K562 (cell line): ENCODE results near the gene ULK2.
"Not testable (repeated sequence)": the region's sequence is repeated elsewhere in the genome, so short reads cannot be mapped to it uniquely, and the experiment has no call there.

ENCODE experiments used
- ATF2 ChIP-seq: sonication (generic); formaldehyde crosslinking; IDR thresholded peaks from 2 replicates; pipeline ENCODE4 v1.8.1; 2022; ENCODE audit warnings: missing genetic modification reagents
- FOXP4 ChIP-seq: sonication (generic); formaldehyde crosslinking; IDR thresholded peaks from 2 replicates; pipeline ENCODE4 v1.8.0; 2022; ENCODE audit warnings: mild to moderate bottlenecking, missing genetic modification reagents, borderline replicate concordance
- POLR2A ChIP-seq: fragments of 450-650 bp; conservative IDR thresholded peaks from 2 replicates; pipeline ENCODE4 v1.6.1; 2016
- ZNF398 ChIP-seq: fragments of 250-450 bp; sonication (Bioruptor Pico); IDR thresholded peaks from 2 replicates; pipeline ENCODE4 v1.8.0; 2021; ENCODE audit warnings: moderate library complexity, mild to moderate bottlenecking, inconsistent platforms

- TF ChIP-seq FOXP4 (CRISPR knock-in tag); POLR2A; ZNF398 (CRISPR knock-in tag); ATF2 (CRISPR knock-in tag): not testable (repeated sequence)
Measured at GRCh38 chr17:19890554-19890953, 22.8 kb upstream of the ULK2 start.
